PFSK-1 (cell line): ENCODE data around the gene PHACTR3.

Experiments used
- POLR2AphosphoS5 ChIP-seq: IDR thresholded peaks from 2 replicates; pipeline ENCODE4 v1.6.1; 2012; ENCODE audit warnings: low read depth, mild to moderate bottlenecking, control low read depth, low read length, moderate library complexity
- REST ChIP-seq, 2 experiments: IDR thresholded peaks; 2 replicates each; pipeline versions ENCODE4 v1.6.1 to v1.8.0; 2011 to 2012; ENCODE audit warnings: low read depth in 2 of 2, low read length in 2 of 2, control low read depth in 1 of 2, inconsistent platforms in 1 of 2, mild to moderate bottlenecking in 1 of 2, moderate library complexity in 1 of 2; ENCODE audit not compliant: insufficient read depth in 1 of 2
- TAF1 ChIP-seq: IDR thresholded peaks from 2 replicates; pipeline ENCODE4 v1.6.1; 2012; ENCODE audit warnings: low read length, control low read depth, borderline replicate concordance; ENCODE audit not compliant: insufficient read depth

GRCh38 chr20:59806578-59806975, 202.2 kb downstream of the PHACTR3 start:
- TF ChIP-seq REST (IDR thresholded peaks at IDR 0.05; ENCODE audit: insufficient read depth in 1 of 2, low read depth in 2 of 2, low read length in 2 of 2) = no peak
- no peak for TF ChIP-seq TAF1
- TF ChIP-seq POLR2AphosphoS5 = no peak
